Psoas muscle (tissue), 8 donors: ENCODE measurements around the gene ABCD1. TPM values are rescaled to one million over a fixed set of nuclear protein-coding genes. Genes with fewer than 3 reads are reported as not detected.

Experiments
- ATAC-seq, 4 donors: fragments of 200-7000 bp; cut with Tn5 transposase; one replicate each; pipeline ENCODE4 v1.9.1; 2020; ENCODE audit warnings: moderate library complexity in 3 of 4, mild to moderate bottlenecking in 2 of 4
- DNase-seq, 2 donors: peaks; one replicate each; pipeline ENCODE4 v3.0.0-alpha.2; 2020
- H3K27ac ChIP-seq: fragments of 200-600 bp; one replicate; pipeline ENCODE4 v1.8.0; 2022
- H3K27me3 ChIP-seq, 3 donors: fragments of 200-600 bp in 1 of 3; one replicate each; pipeline versions ENCODE4 v1.6.1 to v1.8.0; 2013 to 2022; ENCODE audit warnings: low read length in 2 of 3, mild to moderate bottlenecking in 2 of 3, moderate library complexity in 1 of 3; ENCODE audit not compliant: insufficient read depth in 3 of 3
- H3K36me3 ChIP-seq, 2 donors: fragments of 200-600 bp in 1 of 2; one replicate each; pipeline versions ENCODE4 v1.6.1 to v1.8.0; 2013 to 2022; ENCODE audit warnings: low read depth in 1 of 2, mild to moderate bottlenecking in 1 of 2, moderate library complexity in 1 of 2; ENCODE audit not compliant: insufficient read depth in 1 of 2
- H3K4me1 ChIP-seq: fragments of 200-600 bp; one replicate; pipeline ENCODE4 v1.8.0; 2022
- H3K4me3 ChIP-seq: fragments of 200-600 bp; one replicate; pipeline ENCODE4 v1.8.0; 2022; ENCODE audit warnings: mild to moderate bottlenecking
- H3K9me3 ChIP-seq: fragments of 200-600 bp; one replicate; pipeline ENCODE4 v1.8.0; 2022
- CTCF ChIP-seq: fragments of 200-600 bp; IDR thresholded peaks from one replicate; pipeline ENCODE4 v1.8.0; 2022; ENCODE audit warnings: antibody characterized with exemption
- WGBS, 3 donors: extraction: QIAGEN DNeasy Blood & Tissue Kit; methylation state at CpG; one replicate each; pipeline versions ENCODE4 v1.1.6 to v1.1.7; 2013; 5-methylcytosine and 5-hydroxymethylcytosine counted together
- intact Hi-C, 2 donors: fragments of 100-400 bp; cut with DNase I; formaldehyde crosslinking; loops; one replicate each; pipeline versions ENCODE4 v1.11.0 to v1.14.2; 2022
- polyA plus RNA-seq, 3 donors: library from polyadenylated mRNA; stranded (reverse); fragments of 200-250 nt; gene quantifications; one replicate each; pipeline ENCODE4 v1.2.3, GENCODE V29; 2013
- total RNA-seq, 4 donors: library from RNA; stranded (reverse); fragmentation: NEBNext Ultra II Directional in 2 of 4; extraction: Animal tissue kit (Norgen Biotek cat#: 25700) in 2 of 4; gene quantifications; one replicate each; pipeline versions ENCODE4 v1.2.1 to v1.2.4, GENCODE V29; 2021 to 2023
- donor health status: healthy with polysubstance abuse.
- donor health status: DM: no; HTN: no; CAD: no; lungs with moderate emphysema.
- donor health status: Bipolar disorder and iron deficiency.
- donor health status: healthy.
- donor health status: DM: yes; HTN: yes; CAD: no.
- donor health status: DM: no; HTN: no; CAD: no.
- donor health status: DM: no; HTN: no; CAD: no.
- donor health status: DM: yes; HTN: yes; CAD: no.

The ABCD1 gene
- total and polyA plus RNA-seq, 7 donors = 11.7 to 36.0 (median 20.8) TPM

GRCh38 chrX:153767674-153768055 lies 43.0 kb downstream of the ABCD1 start:
- WGBS, 3 donors = 91 to 96% (median 92%) methylated on average over 4 to 20 of the region's 20 CpGs
- no peak overlapping the region for H3K4me3 ChIP-seq
- no peak for TF ChIP-seq CTCF
- intact Hi-C loops = no loop called here
- H3K27ac ChIP-seq = no peak overlapping the region
- H3K4me1 ChIP-seq = no peaks in the 10 kb centered on the region
- ATAC-seq (no peak), DNase-seq (no peak)
- no peaks in the 10 kb centered on the region for H3K36me3 ChIP-seq
- H3K9me3 ChIP-seq = no peaks in the 10 kb centered on the region
- no peaks in the 10 kb centered on the region for H3K27me3 ChIP-seq

- intact Hi-C loops = no loop called here
- ATAC-seq (no peak), DNase-seq (peak; percentile 18 to 43)
- 71 to 75% (median 74%) methylated on average over 14 to 22 of the region's 22 CpGs for WGBS, 3 donors
- Histone ChIP-seq H3K27ac (no peak overlapping the region), H3K27me3 (no peaks in the 10 kb centered on the region), H3K4me3 (no peak overlapping the region), H3K4me1 (no peaks in the 10 kb centered on the region), H3K9me3 (no peaks in the 10 kb centered on the region), H3K36me3 (no peaks in the 10 kb centered on the region)
- no peak for TF ChIP-seq CTCF
These were observed 43.9 kb downstream of the ABCD1 start for GRCh38 chrX:153768311-153769157.

GRCh38 chrX:153769158-153769864 lies 44.7 kb downstream of the ABCD1 start:
- DNase-seq (peak in 1 of 2 donors; percentile 47), ATAC-seq (no peak)
- Histone ChIP-seq H3K4me3 (no peak overlapping the region), H3K4me1 (no peaks in the 10 kb centered on the region), H3K27ac (no peak overlapping the region), H3K9me3 (no peaks in the 10 kb centered on the region), H3K27me3 (no peaks in the 10 kb centered on the region), H3K36me3 (no peaks in the 10 kb centered on the region)
- WGBS, 3 donors = 88 to 96% (median 93%) methylated on average over 9 to 23 of the region's 23 CpGs
- intact Hi-C loops = no loop called here
- TF ChIP-seq CTCF = no peak

- peak in 1 of 2 donors; percentile 33 for DNase-seq
- intact Hi-C loops = no loop called here
- TF ChIP-seq CTCF = no peak
- WGBS, 3 donors = 87 to 97% (median 90%) methylated on average over 12 to 25 of the region's 25 CpGs
- H3K4me1 ChIP-seq = no peaks in the 10 kb centered on the region
- H3K36me3 ChIP-seq = no peaks in the 10 kb centered on the region
- no peak overlapping the region for H3K27ac ChIP-seq
- no peak for ATAC-seq
- H3K9me3 ChIP-seq = no peaks in the 10 kb centered on the region
- no peaks in the 10 kb centered on the region for H3K27me3 ChIP-seq
- H3K4me3 ChIP-seq = no peak overlapping the region
These were observed 45.4 kb downstream of the ABCD1 start for GRCh38 chrX:153769865-153770600.
